ENCODE results near the gene TERF2IP.

The TERF2IP gene

DNA sequence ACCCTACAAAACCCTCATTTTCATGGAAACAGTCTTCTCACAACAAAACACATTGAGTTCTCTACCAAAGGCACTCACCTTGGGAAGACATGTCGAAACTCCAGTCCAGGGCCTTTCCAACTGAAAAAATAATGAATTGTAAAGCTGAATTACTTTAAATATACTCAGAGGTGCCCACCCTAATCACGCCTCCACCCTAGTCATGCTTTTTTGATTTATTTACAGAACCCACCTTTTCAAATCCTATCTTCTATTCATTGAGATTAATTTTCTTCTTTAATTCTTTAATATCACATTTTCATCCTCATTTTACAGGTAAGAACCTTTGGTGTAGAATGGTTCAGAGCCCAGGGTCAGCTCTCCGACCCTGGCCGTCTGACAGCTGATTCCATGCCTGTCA lies 29.3 kb downstream of the TERF2IP start, which contains the start of gene CPHXL2:
Gene CPHXL2, minus strand, starts transcription at position 101 of the 400 bp plus-strand sequence. Its CDS starts 10 bp downstream, at position 91.
- TF ChIP-seq, protein P1, sequence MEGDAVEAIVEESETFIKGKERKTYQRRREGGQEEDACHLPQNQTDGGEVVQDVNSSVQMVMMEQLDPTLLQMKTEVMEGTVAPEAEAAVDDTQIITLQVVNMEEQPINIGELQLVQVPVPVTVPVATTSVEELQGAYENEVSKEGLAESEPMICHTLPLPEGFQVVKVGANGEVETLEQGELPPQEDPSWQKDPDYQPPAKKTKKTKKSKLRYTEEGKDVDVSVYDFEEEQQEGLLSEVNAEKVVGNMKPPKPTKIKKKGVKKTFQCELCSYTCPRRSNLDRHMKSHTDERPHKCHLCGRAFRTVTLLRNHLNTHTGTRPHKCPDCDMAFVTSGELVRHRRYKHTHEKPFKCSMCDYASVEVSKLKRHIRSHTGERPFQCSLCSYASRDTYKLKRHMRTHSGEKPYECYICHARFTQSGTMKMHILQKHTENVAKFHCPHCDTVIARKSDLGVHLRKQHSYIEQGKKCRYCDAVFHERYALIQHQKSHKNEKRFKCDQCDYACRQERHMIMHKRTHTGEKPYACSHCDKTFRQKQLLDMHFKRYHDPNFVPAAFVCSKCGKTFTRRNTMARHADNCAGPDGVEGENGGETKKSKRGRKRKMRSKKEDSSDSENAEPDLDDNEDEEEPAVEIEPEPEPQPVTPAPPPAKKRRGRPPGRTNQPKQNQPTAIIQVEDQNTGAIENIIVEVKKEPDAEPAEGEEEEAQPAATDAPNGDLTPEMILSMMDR (IDR thresholded peaks at IDR 0.05; ENCODE audit: low read depth, low read length, missing control alignments): no peak
- no peak for DNase-seq (ENCODE audit: low read depth)
- H3K4me3 ChIP-seq (ENCODE audit: low read depth, low read length): no peak within 1 kb of the TSS
- in situ Hi-C loops (cut with HindIII; ENCODE audit: low sequenced_read_pairs): no loop called here

- no peak for DNase-seq (ENCODE audit: low read depth)
- in situ Hi-C loops (cut with HindIII; ENCODE audit: low sequenced_read_pairs): no loop called here
- TF ChIP-seq, protein P1 (IDR thresholded peaks at IDR 0.05; ENCODE audit: low read depth, low read length, missing control alignments): no peak
- no peak overlapping the region for H3K4me3 ChIP-seq (ENCODE audit: low read depth, low read length)
Measured at GRCh38 chr16:75679366-75679765, 31.8 kb downstream of the TERF2IP start.

DNA sequence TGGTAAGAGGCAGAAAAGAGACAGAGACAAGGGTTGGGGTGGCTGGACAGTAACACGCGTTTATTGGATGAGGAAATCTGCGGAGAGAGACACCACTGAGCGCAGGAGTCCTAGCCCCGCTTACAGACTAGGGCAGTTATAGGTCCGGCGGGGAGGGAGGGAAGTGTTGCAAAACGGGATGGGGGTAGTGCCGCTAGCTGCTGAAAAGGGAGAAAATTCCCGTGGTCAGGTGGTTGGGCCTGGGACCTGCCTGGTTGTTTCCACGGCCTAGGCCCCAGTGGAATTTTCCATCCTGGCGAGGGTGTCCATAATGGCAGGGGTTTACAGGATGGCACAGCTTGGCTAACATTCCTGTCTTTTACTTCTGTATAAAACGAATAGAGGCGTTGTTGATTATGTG lies 34.7 kb downstream of the TERF2IP start:
- in situ Hi-C loops (cut with HindIII; ENCODE audit: low sequenced_read_pairs): no loop called here

GRCh38 chr16:75687361-75687760 lies 39.8 kb downstream of the TERF2IP start:
- DNase-seq (ENCODE audit: low read depth): no peak
- H3K4me3 ChIP-seq (ENCODE audit: low read depth, low read length): no peak overlapping the region
- TF ChIP-seq, protein P1 (IDR thresholded peaks at IDR 0.05; ENCODE audit: low read depth, low read length, missing control alignments): no peak
- in situ Hi-C loops (cut with HindIII; ENCODE audit: low sequenced_read_pairs): no loop called here

More for the DNA sequence above, 34.7 kb downstream of the TERF2IP start:
- TF ChIP-seq, protein P1 (IDR thresholded peaks at IDR 0.05; ENCODE audit: low read depth, low read length, missing control alignments): no peak
- no peak overlapping the region for H3K4me3 ChIP-seq (ENCODE audit: low read depth, low read length)
- DNase-seq (ENCODE audit: low read depth): no peak

- no peak for DNase-seq (ENCODE audit: low read depth)
- in situ Hi-C loops (cut with HindIII; ENCODE audit: low sequenced_read_pairs): no loop called here
- H3K4me3 ChIP-seq (ENCODE audit: low read depth, low read length): no peak overlapping the region
- TF ChIP-seq, protein P1 (IDR thresholded peaks at IDR 0.05; ENCODE audit: low read depth, low read length, missing control alignments): no peak
Measured at GRCh38 chr16:75695708-75696107, 48.1 kb downstream of the TERF2IP start.

GRCh38 chr16:75697571-75697970 lies 50.0 kb downstream of the TERF2IP start:
- no peak overlapping the region for H3K4me3 ChIP-seq (ENCODE audit: low read depth, low read length)
- no peak for DNase-seq (ENCODE audit: low read depth)
- TF ChIP-seq, protein P1 (IDR thresholded peaks at IDR 0.05; ENCODE audit: low read depth, low read length, missing control alignments): no peak
- in situ Hi-C loops (cut with HindIII; ENCODE audit: low sequenced_read_pairs): no loop called here

- in situ Hi-C loops (cut with HindIII; ENCODE audit: low sequenced_read_pairs): no loop called here
- DNase-seq (ENCODE audit: low read depth): no peak
- TF ChIP-seq, protein P1 (IDR thresholded peaks at IDR 0.05; ENCODE audit: low read depth, low read length, missing control alignments): no peak
- H3K4me3 ChIP-seq (ENCODE audit: low read depth, low read length): no peak within 1 kb of the TSS
Measured at GRCh38 chr16:75701361-75701760, 53.8 kb downstream of the TERF2IP start, which contains the start of gene DUXB. TSS of gene DUXB (minus strand) at chr16:75701461. CDS start at chr16:75701418, 43 bp downstream.
